Left hindlimb (tissue), 1 donor: ENCODE data around the gene PXN.

Source experiments
- DNase-seq: peaks from one replicate; pipeline ENCODE4 v3.0.0-alpha.2; 2018

PXN gene

GRCh38 chr12:120265473-120266179, at the start of gene PXN:
Gene PXN (minus strand): TSS chr12:120265730. CDS start chr12:120265629, 101 bp downstream.
- peak; percentile 92 for DNase-seq

GRCh38 chr12:120314220-120314619, 48.7 kb upstream of the PXN start:
- no peak for DNase-seq

GRCh38 chr12:120301962-120302815, 36.7 kb upstream of the PXN start, which contains the start of gene SIRT4:
Gene SIRT4 (plus strand): TSS chr12:120302321. CDS start chr12:120303562, 1,241 bp downstream.
- DNase-seq = peak; percentile 91

- peak; percentile 85 for DNase-seq
These were observed 27.4 kb upstream of the PXN start, which contains the start of gene RNU4-1 for GRCh38 chr12:120292661-120293531. Gene RNU4-1 (minus strand): TSS chr12:120293237.

- no peak for DNase-seq
These were observed 26.8 kb upstream of the PXN start for GRCh38 chr12:120292411-120292660.

- no peak for DNase-seq
These were observed 25.2 kb upstream of the PXN start for GRCh38 chr12:120290609-120291305.

- no peak for DNase-seq
These were observed 22.0 kb upstream of the PXN start for GRCh38 chr12:120287491-120287890.

- no peak for DNase-seq
These were observed 21.4 kb upstream of the PXN start for GRCh38 chr12:120286768-120287490.

- DNase-seq = no peak
These were observed 18.9 kb upstream of the PXN start for GRCh38 chr12:120284381-120284780.

GRCh38 chr12:120283318-120283717, 17.8 kb upstream of the PXN start:
- DNase-seq = no peak

- no peak for DNase-seq
These were observed 12.9 kb upstream of the PXN start for GRCh38 chr12:120278137-120279069.

GRCh38 chr12:120276734-120277133, 11.2 kb upstream of the PXN start:
- DNase-seq = no peak

GRCh38 chr12:120267736-120268135, 2.2 kb upstream of the PXN start:
- no peak for DNase-seq

- DNase-seq = no peak
These were observed 795 bp upstream of the PXN start for GRCh38 chr12:120266180-120266870.

- no peak for DNase-seq
These were observed 542 bp downstream of the PXN start for GRCh38 chr12:120264904-120265472.

GRCh38 chr12:120264086-120264903, 1.2 kb downstream of the PXN start:
- no peak for DNase-seq

GRCh38 chr12:120263748-120264085, 1.8 kb downstream of the PXN start:
- no peak for DNase-seq

- no peak for DNase-seq
These were observed 2.4 kb downstream of the PXN start for GRCh38 chr12:120262852-120263747.
